ENCODE measurements around the gene DLX1.
A peak's percentile ranks its signal among the peaks of the same experiment; 100 is the strongest.
"Not testable (repeated sequence)": the region's sequence is repeated elsewhere in the genome, so short reads cannot be mapped to it uniquely, and the experiment has no call there.

DLX1 gene

GRCh38 chr2:172085460-172086159, at the start of gene DLX1:
Gene DLX1, plus strand, starts transcription at chr2:172085507. Its CDS starts 171 bp downstream, at chr2:172085678.
- DNase-seq = peak in 1 of 2 experiments; percentile 22

GRCh38 chr2:172038121-172038520, 47.2 kb upstream of the DLX1 start:
- no peak for DNase-seq

GRCh38 chr2:172038604-172039003, 46.7 kb upstream of the DLX1 start:
- DNase-seq = no peak

- no peak for DNase-seq
Measured at GRCh38 chr2:172039011-172039704, 46.1 kb upstream of the DLX1 start.

GRCh38 chr2:172040311-172040710, 45.0 kb upstream of the DLX1 start:
- no peak for DNase-seq

GRCh38 chr2:172046080-172046678, 39.1 kb upstream of the DLX1 start:
- DNase-seq = no peak

- DNase-seq = no peak
Measured at GRCh38 chr2:172046866-172047565, 38.3 kb upstream of the DLX1 start.

GRCh38 chr2:172047566-172048507, 37.5 kb upstream of the DLX1 start:
- DNase-seq = no peak

GRCh38 chr2:172048508-172049503, 36.5 kb upstream of the DLX1 start:
- no peak for DNase-seq

GRCh38 chr2:172049567-172050120, 35.7 kb upstream of the DLX1 start:
- no peak for DNase-seq

GRCh38 chr2:172050479-172051125, 34.7 kb upstream of the DLX1 start:
- no peak for DNase-seq

GRCh38 chr2:172052000-172052983, 33.0 kb upstream of the DLX1 start:
- DNase-seq = no peak

- DNase-seq = no peak
Measured at GRCh38 chr2:172053486-172053885, 31.8 kb upstream of the DLX1 start.

GRCh38 chr2:172056293-172056692, 29.0 kb upstream of the DLX1 start:
- no peak for DNase-seq

GRCh38 chr2:172058660-172059059, 26.6 kb upstream of the DLX1 start:
- DNase-seq = no peak

- DNase-seq = not testable (repeated sequence)
Measured at GRCh38 chr2:172060118-172060517, 25.2 kb upstream of the DLX1 start.

- DNase-seq = no peak
Measured at GRCh38 chr2:172062402-172063004, 22.8 kb upstream of the DLX1 start.

GRCh38 chr2:172063446-172063845, 21.9 kb upstream of the DLX1 start:
- DNase-seq = no peak

Measured in NCI-H187 (cell line).